ENCODE data around the gene TRHDE. TPM values are rescaled to one million over a fixed set of nuclear protein-coding genes. Genes with fewer than 3 reads are reported as not detected.
"Not testable (repeated sequence)": the region's sequence is repeated elsewhere in the genome, so short reads cannot be mapped to it uniquely, and the experiment has no call there.

TRHDE gene
- total and polyA plus RNA-seq, 9 of the 15 experiments (the other 6 are each of a cell fraction or from before 2014, with no cell fraction given): 0.03 to 0.29 (median 0.09) TPM

DNA sequence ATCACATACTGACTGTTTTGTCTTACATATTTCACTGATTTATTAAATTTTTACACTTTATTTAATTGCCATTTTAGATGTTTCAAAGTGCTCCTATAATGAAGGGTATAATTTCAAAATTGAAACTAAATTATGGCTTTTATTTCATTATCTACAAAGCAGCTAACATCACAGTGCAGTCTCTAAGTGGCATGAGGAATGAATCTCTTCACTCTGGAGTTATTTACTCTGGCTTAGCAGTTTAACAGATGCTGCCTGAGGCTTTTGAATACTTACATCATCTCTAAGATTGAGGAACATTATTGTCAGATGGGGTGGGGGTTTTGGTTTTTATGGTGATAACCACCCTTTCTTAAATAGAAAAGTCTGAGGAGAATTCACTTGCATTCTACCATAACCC lies 386.4 kb downstream of the TRHDE start (continued):
- TF ChIP-seq ARID4B (CRISPR knock-in tag; IDR thresholded peaks at IDR 0.05) (no peak), ZNF133 (CRISPR knock-in tag; IDR thresholded peaks at IDR 0.05) (no peak)
- TF ChIP-seq, protein P1, sequence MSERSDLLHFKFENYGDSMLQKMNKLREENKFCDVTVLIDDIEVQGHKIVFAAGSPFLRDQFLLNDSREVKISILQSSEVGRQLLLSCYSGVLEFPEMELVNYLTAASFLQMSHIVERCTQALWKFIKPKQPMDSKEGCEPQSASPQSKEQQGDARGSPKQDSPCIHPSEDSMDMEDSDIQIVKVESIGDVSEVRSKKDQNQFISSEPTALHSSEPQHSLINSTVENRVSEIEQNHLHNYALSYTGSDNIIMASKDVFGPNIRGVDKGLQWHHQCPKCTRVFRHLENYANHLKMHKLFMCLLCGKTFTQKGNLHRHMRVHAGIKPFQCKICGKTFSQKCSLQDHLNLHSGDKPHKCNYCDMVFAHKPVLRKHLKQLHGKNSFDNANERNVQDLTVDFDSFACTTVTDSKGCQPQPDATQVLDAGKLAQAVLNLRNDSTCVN (CRISPR knock-in tag; IDR thresholded peaks at IDR 0.05): no peak
- TF ChIP-seq, protein P2, sequence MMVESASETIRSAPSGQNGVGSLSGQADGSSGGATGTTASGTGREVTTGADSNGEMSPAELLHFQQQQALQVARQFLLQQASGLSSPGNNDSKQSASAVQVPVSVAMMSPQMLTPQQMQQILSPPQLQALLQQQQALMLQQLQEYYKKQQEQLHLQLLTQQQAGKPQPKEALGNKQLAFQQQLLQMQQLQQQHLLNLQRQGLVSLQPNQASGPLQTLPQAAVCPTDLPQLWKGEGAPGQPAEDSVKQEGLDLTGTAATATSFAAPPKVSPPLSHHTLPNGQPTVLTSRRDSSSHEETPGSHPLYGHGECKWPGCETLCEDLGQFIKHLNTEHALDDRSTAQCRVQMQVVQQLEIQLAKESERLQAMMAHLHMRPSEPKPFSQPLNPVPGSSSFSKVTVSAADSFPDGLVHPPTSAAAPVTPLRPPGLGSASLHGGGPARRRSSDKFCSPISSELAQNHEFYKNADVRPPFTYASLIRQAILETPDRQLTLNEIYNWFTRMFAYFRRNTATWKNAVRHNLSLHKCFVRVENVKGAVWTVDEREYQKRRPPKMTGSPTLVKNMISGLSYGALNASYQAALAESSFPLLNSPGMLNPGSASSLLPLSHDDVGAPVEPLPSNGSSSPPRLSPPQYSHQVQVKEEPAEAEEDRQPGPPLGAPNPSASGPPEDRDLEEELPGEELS (CRISPR knock-in tag; IDR thresholded peaks at IDR 0.05; ENCODE audit: borderline replicate concordance): no peak

DNA sequence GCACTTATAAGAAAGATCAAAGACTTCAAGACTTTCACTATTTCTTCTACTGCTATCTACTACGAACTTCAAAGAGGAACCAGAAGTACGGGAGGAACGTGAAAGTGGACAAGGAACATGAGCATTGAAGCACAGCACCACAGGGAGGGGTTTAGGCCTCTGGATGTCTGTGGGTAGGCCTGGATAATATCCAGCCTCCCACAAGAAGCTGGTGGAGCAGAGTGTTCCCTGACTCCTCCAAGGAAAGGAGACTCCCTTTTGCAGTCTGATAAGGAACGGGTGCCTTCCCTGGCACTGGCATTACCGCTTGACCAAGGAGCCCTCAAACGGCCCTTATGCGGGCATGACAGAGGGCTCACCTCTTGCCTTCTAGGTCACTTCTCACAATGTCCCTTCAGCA lies 388.0 kb downstream of the TRHDE start:
- H3K4me1 ChIP-seq (replicated peaks in 1 of 2; ENCODE audit: control insufficient read depth in 2 of 2, insufficient read depth in 2 of 2, low read length in 2 of 2); H3K4me3 ChIP-seq; BruUV-seq (replicated peaks); H3K9ac ChIP-seq (ENCODE audit: insufficient read depth in 1 of 2, low read depth in 2 of 2, low read length in 2 of 2); H3K27me3 ChIP-seq (ENCODE audit: control insufficient read depth in 2 of 2, insufficient read depth in 2 of 2, low read length in 2 of 2); H4K20me1 ChIP-seq (replicated peaks; ENCODE audit: control insufficient read depth, insufficient read depth, low read length); POLR2A ChIA-PET; H3K36me3 ChIP-seq (ENCODE audit: control insufficient read depth, insufficient read depth, low read length); H3K79me2 ChIP-seq (ENCODE audit: control insufficient read depth, insufficient read depth, low read length); FAIRE-seq; H3K4me2 ChIP-seq (ENCODE audit: insufficient read depth, low read length); CTCF ChIA-PET (ENCODE audit: low intra/inter-chr PET ratio); H3K27ac ChIP-seq (ENCODE audit: extremely low read depth, low read depth, low read length); H2AFZ ChIP-seq (ENCODE audit: low read depth, low read length); ATAC-seq; DNase-seq (ENCODE audit: extremely low read depth in 1 of 4, low spot score in 3 of 4); in situ Hi-C loops (cut with MboI); H3K9me1 ChIP-seq (ENCODE audit: control insufficient read depth, insufficient read depth, low read length); intact Hi-C loops (cut with micrococcal nuclease); H3K9me3 ChIP-seq (replicated peaks; ENCODE audit: control insufficient read depth, insufficient read depth, low read depth, low read length): not testable (repeated sequence)
- 13% methylated on average over 3 of the region's 7 CpGs for WGBS (ENCODE audit: insufficient coverage, low coverage, missing lambda C conversion rate)
